ENCODE measurements around the gene TRIM24. TPM values are rescaled to one million over a fixed set of nuclear protein-coding genes. Genes with fewer than 3 reads are reported as not detected.

Gene TRIM24
- total and polyA plus RNA-seq, 2 experiments from 2014 or later, result 47.8 to 63.1 TPM

DNA sequence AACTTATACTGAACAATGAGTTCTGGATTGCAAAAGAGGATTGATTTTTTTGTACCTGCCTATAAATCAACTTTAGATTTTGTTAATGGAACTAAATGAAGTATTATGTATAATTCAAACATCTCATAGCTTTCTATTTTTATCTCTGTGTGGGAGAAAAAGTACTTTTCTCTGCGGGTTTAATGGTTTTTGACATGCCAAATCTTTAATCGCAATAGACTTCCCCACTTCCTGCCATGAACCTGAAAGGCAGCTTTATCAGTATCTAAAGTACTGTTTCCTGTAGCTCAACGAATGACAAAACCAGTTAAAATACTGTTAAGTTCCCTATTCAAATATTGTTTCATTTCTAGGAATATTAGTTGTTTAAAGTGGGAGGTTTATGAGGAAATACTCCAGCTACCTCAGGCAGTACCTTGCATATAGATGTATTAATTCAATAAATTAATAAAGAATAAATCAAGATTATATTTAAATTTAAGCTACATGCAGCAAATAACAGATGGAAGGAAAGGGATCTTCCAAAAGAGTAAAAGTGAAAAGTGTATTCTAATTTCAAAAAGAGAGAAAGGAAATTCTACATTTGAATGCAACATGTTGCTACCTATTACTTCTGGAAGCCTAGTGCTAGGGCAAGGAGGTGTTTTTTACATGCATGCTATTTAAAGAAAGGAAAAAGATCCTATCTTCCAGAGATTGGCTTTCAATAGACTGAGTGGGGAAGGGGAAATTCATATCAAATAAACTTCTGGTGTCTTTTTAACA is 165.2 kb downstream of the TRIM24 start:
- no peaks in the 10 kb centered on the region for H3K36me3 ChIP-seq (replicated peaks; ENCODE audit: insufficient read depth, low read depth)
- no peak overlapping the region for H2AFZ ChIP-seq
- H3K9me3 ChIP-seq (ENCODE audit: low read depth), result no peaks in the 10 kb centered on the region
- no peak for DNase-seq (ENCODE audit: low spot score)
- no peak overlapping the region for H3K27ac ChIP-seq
- no peaks in the 10 kb centered on the region for H3K9me2 ChIP-seq (replicated peaks; ENCODE audit: insufficient read depth)
- H3K79me2 ChIP-seq, result no peaks in the 10 kb centered on the region
- H3K4me1 ChIP-seq (ENCODE audit: insufficient read depth), result no peaks in the 10 kb centered on the region
- TF ChIP-seq, protein P1, sequence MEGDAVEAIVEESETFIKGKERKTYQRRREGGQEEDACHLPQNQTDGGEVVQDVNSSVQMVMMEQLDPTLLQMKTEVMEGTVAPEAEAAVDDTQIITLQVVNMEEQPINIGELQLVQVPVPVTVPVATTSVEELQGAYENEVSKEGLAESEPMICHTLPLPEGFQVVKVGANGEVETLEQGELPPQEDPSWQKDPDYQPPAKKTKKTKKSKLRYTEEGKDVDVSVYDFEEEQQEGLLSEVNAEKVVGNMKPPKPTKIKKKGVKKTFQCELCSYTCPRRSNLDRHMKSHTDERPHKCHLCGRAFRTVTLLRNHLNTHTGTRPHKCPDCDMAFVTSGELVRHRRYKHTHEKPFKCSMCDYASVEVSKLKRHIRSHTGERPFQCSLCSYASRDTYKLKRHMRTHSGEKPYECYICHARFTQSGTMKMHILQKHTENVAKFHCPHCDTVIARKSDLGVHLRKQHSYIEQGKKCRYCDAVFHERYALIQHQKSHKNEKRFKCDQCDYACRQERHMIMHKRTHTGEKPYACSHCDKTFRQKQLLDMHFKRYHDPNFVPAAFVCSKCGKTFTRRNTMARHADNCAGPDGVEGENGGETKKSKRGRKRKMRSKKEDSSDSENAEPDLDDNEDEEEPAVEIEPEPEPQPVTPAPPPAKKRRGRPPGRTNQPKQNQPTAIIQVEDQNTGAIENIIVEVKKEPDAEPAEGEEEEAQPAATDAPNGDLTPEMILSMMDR (IDR thresholded peaks at IDR 0.05; ENCODE audit: poor library complexity), result no peak
- TF ChIP-seq EZH2phosphoT487 (IDR thresholded peaks at IDR 0.05; ENCODE audit: low read depth, severe bottlenecking, unreplicated experiment), result no peak
- no peak for TF ChIP-seq EZH2 (IDR thresholded peaks at IDR 0.05; ENCODE audit: borderline replicate concordance)
- no peak overlapping the region for H3K4me3 ChIP-seq
- no peak overlapping the region for H3K4me2 ChIP-seq
- WGBS (ENCODE audit: low lambda C conversion rate, missing lambda C conversion rate), result 43% methylated on average over 3 of the region's 3 CpGs
- no peaks in the 10 kb centered on the region for H3K27me3 ChIP-seq
- H4K20me1 ChIP-seq (ENCODE audit: insufficient read depth, poor library complexity, severe bottlenecking), result no peaks in the 10 kb centered on the region

DNA sequence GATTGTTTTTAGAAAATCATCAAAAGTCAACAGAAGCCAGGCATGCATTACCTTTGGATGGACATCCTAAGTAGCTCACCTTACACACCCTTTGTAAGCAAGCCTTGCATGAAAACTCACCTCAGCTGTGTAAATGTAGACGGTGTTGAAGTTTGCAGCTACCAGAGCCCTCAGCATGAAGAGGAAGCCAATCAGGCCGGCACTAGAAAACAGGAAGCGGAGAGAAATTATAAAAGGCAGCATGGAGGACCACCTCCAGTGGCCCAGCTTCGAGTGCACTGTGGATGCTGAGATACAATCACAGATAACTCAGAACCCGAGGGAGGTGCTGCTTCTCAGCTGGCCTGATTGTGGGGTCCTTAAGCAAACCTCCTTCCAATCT is 165.8 kb downstream of the TRIM24 start:
- H3K4me2 ChIP-seq, result no peak overlapping the region
- no peak for DNase-seq (ENCODE audit: low spot score)
- no peaks in the 10 kb centered on the region for H4K20me1 ChIP-seq (ENCODE audit: insufficient read depth, poor library complexity, severe bottlenecking)
- H3K27me3 ChIP-seq, result no peaks in the 10 kb centered on the region
- H3K36me3 ChIP-seq (replicated peaks; ENCODE audit: insufficient read depth, low read depth), result no peaks in the 10 kb centered on the region
- H3K9me2 ChIP-seq (replicated peaks; ENCODE audit: insufficient read depth), result no peaks in the 10 kb centered on the region
- no peaks in the 10 kb centered on the region for H3K79me2 ChIP-seq
- H3K4me3 ChIP-seq, result no peak overlapping the region
- H3K4me1 ChIP-seq (ENCODE audit: insufficient read depth), result no peaks in the 10 kb centered on the region
- no peak overlapping the region for H3K27ac ChIP-seq
- H2AFZ ChIP-seq, result no peak overlapping the region
- WGBS (ENCODE audit: low lambda C conversion rate, missing lambda C conversion rate), result 68% methylated on average over 5 of the region's 5 CpGs
- TF ChIP-seq EZH2phosphoT487 (IDR thresholded peaks at IDR 0.05; ENCODE audit: low read depth, severe bottlenecking, unreplicated experiment), result no peak
- TF ChIP-seq EZH2 (IDR thresholded peaks at IDR 0.05; ENCODE audit: borderline replicate concordance), result no peak
- no peaks in the 10 kb centered on the region for H3K9me3 ChIP-seq (ENCODE audit: low read depth)

DNA sequence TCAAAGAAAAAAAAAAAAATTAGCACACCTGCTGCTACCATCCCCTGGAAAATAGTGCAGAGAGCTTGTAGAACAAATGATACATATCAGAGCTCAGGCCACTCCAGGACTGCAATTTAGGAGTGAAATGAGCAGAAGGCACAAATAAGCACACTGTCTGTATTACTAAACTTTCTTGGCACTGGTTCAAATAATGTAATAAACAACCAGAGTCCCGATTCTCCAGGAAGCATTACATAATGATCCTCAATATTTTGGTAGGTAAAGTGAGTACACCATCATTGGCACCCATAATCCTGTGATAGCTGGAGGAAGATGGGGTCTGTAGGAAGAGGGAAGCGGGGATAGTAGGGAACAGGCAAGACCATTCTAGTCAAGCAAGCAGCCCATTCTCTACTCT is 166.8 kb downstream of the TRIM24 start:
- H3K27ac ChIP-seq, result no peak overlapping the region
- H3K4me1 ChIP-seq (ENCODE audit: insufficient read depth), result no peaks in the 10 kb centered on the region
- H3K9me2 ChIP-seq (replicated peaks; ENCODE audit: insufficient read depth), result no peaks in the 10 kb centered on the region
- H3K79me2 ChIP-seq, result no peaks in the 10 kb centered on the region
- TF ChIP-seq EZH2phosphoT487 (IDR thresholded peaks at IDR 0.05; ENCODE audit: low read depth, severe bottlenecking, unreplicated experiment) (no peak), EZH2 (IDR thresholded peaks at IDR 0.05; ENCODE audit: borderline replicate concordance) (no peak)
- TF ChIP-seq, protein P1 (IDR thresholded peaks at IDR 0.05; ENCODE audit: poor library complexity), result no peak
- no peaks in the 10 kb centered on the region for H3K27me3 ChIP-seq
- H3K4me2 ChIP-seq, result no peak overlapping the region
- H3K4me3 ChIP-seq, result no peak overlapping the region
- DNase-seq (ENCODE audit: low spot score), result no peak
- no peaks in the 10 kb centered on the region for H3K9me3 ChIP-seq (ENCODE audit: low read depth)
- H4K20me1 ChIP-seq (ENCODE audit: insufficient read depth, poor library complexity, severe bottlenecking), result no peaks in the 10 kb centered on the region
- H3K36me3 ChIP-seq (replicated peaks; ENCODE audit: insufficient read depth, low read depth), result no peaks in the 10 kb centered on the region
- WGBS (ENCODE audit: low lambda C conversion rate, missing lambda C conversion rate), result 76% methylated on average over 2 of the region's 2 CpGs
- no peak overlapping the region for H2AFZ ChIP-seq

DNA sequence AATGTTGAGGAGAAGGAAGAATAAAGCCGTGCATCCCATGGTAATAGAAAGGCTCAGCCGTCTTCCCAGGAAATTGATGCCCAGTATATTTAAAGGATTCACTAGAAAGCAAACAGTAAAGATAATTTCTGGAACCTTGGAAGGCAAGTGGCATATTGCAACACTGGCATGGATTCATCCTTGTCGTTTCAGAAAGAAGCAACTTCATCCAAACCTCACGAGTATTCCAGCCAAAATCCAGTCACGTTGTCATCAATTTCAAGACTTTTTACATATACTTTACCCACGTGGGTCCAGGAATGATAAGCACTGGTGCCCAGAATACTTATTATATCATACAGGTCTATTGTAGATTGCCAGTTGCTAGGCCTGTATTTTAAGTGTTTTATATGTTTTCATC is 167.3 kb downstream of the TRIM24 start:
- Histone ChIP-seq H3K36me3 (replicated peaks; ENCODE audit: insufficient read depth, low read depth) (no peaks in the 10 kb centered on the region), H3K27me3 (no peaks in the 10 kb centered on the region), H3K27ac (no peak overlapping the region), H2AFZ (no peak overlapping the region), H3K4me1 (ENCODE audit: insufficient read depth) (no peaks in the 10 kb centered on the region), H4K20me1 (ENCODE audit: insufficient read depth, poor library complexity, severe bottlenecking) (no peaks in the 10 kb centered on the region), H3K9me3 (ENCODE audit: low read depth) (no peaks in the 10 kb centered on the region), H3K9me2 (replicated peaks; ENCODE audit: insufficient read depth) (no peaks in the 10 kb centered on the region), H3K79me2 (no peaks in the 10 kb centered on the region), H3K4me2 (no peak overlapping the region), H3K4me3 (no peak overlapping the region)
- 92% methylated on average over 6 of the region's 6 CpGs for WGBS (ENCODE audit: low lambda C conversion rate, missing lambda C conversion rate)
- no peak for DNase-seq (ENCODE audit: low spot score)
- no peak for TF ChIP-seq EZH2 (IDR thresholded peaks at IDR 0.05; ENCODE audit: borderline replicate concordance)
- TF ChIP-seq EZH2phosphoT487 (IDR thresholded peaks at IDR 0.05; ENCODE audit: low read depth, severe bottlenecking, unreplicated experiment), result no peak
- TF ChIP-seq, protein P1 (IDR thresholded peaks at IDR 0.05; ENCODE audit: poor library complexity), result no peak

All from hepatocyte (in vitro differentiated cells).